Fibroblast of lung (primary cell): Measurements from ENCODE around the gene SLC20A1. TPM values are rescaled to one million over a fixed set of nuclear protein-coding genes. Genes with fewer than 3 reads are reported as not detected.
A peak's percentile ranks its signal among the peaks of the same experiment; 100 is the strongest.

ENCODE experiments used
- DNase-seq, 2 donors: peaks; one replicate each; pipeline versions ENCODE4 v3.0.0 to v3.0.0-alpha.2; 2010; ENCODE audit warnings: low read depth in 2 of 2
- H2AFZ ChIP-seq: 2 replicates; pipeline ENCODE4 v1.5.1; 2012; ENCODE audit warnings: low read length, control low read depth, inconsistent platforms
- H3K27ac ChIP-seq: 2 replicates; pipeline ENCODE4 v1.5.1; 2011; ENCODE audit warnings: low read length, control low read depth; ENCODE audit not compliant: insufficient read depth
- H3K27me3 ChIP-seq: 2 replicates; pipeline ENCODE4 v1.5.1; 2011; ENCODE audit warnings: mild to moderate bottlenecking, low read length; ENCODE audit not compliant: control insufficient read depth, insufficient read depth
- H3K36me3 ChIP-seq: 2 replicates; pipeline ENCODE4 v1.5.1; 2011; ENCODE audit warnings: low read length; ENCODE audit not compliant: control insufficient read depth, insufficient read depth
- H3K4me1 ChIP-seq: 2 replicates; pipeline ENCODE4 v1.5.1; 2011; ENCODE audit warnings: low read length; ENCODE audit not compliant: control insufficient read depth, insufficient read depth; ENCODE audit errors: extremely low read depth
- H3K4me2 ChIP-seq: 2 replicates; pipeline ENCODE4 v1.5.1; 2011; ENCODE audit warnings: low read length, control low read depth; ENCODE audit not compliant: insufficient read depth; ENCODE audit errors: extremely low read depth
- H3K4me3 ChIP-seq, 4 experiments: fragments of 200-600 bp in 1 of 4; sonication (generic) in 1 of 4; replicated peaks in 1 of 4; 2 replicates each; pipeline ENCODE4 v1.5.1; 2011 to 2016; ENCODE audit warnings: low read length in 4 of 4, low read depth in 3 of 4, mild to moderate bottlenecking in 3 of 4, control low read depth in 2 of 4, inconsistent platforms in 1 of 4, mixed read lengths in 1 of 4; ENCODE audit not compliant: insufficient read depth in 1 of 4; ENCODE audit errors: control extremely low read depth in 1 of 4
- H3K79me2 ChIP-seq: 2 replicates; pipeline ENCODE4 v1.5.1; 2012; ENCODE audit warnings: mild to moderate bottlenecking, low read length, inconsistent platforms; ENCODE audit not compliant: control insufficient read depth, insufficient read depth
- H3K9ac ChIP-seq: 2 replicates; pipeline ENCODE4 v1.5.1; 2011; ENCODE audit warnings: mild to moderate bottlenecking, low read length, control low read depth; ENCODE audit not compliant: insufficient read depth
- H3K9me3 ChIP-seq: 2 replicates; pipeline ENCODE4 v1.5.1; 2012; ENCODE audit warnings: low read depth, low read length; ENCODE audit not compliant: control insufficient read depth, insufficient read depth
- H4K20me1 ChIP-seq: 2 replicates; pipeline ENCODE4 v1.5.1; 2011; ENCODE audit warnings: low read length; ENCODE audit not compliant: control insufficient read depth, insufficient read depth; ENCODE audit errors: extremely low read depth
- EZH2 ChIP-seq: IDR thresholded peaks from 2 replicates; pipeline ENCODE4 v1.5.1; 2012; ENCODE audit warnings: low read length, control low read depth, mild to moderate bottlenecking; ENCODE audit errors: missing control alignments
- polyA plus RNA-seq, 2 donors: library from polyadenylated mRNA; depleted of rRNA in 1 of 2; stranded (reverse) in 1 of 2; unstranded in 1 of 2; fragments of >200 nt; gene quantifications; 2 replicates each; pipeline ENCODE4 v1.2.1, GENCODE V29; 2011 to 2012; ENCODE audit warnings: missing spikeins in 1 of 2
- total RNA-seq: library from RNA; depleted of rRNA; stranded (reverse); fragments of >200 nt; gene quantifications from 2 replicates; pipeline ENCODE4 v1.2.1, GENCODE V29; 2014
- TF ChIP-seq, protein P1 (sequence below), 2 donors: IDR thresholded peaks in 1 of 2; conservative IDR thresholded peaks in 1 of 2; 1 replicate in 1 of 2; 2 replicates in 1 of 2; pipeline ENCODE4 v1.5.1; 2011 to 2012; ENCODE audit warnings: low read length in 2 of 2, control low read depth in 1 of 2, inconsistent platforms in 1 of 2, low read depth in 1 of 2, mild to moderate bottlenecking in 1 of 2

Gene SLC20A1
- total and polyA plus RNA-seq, 2 donors (not counting 1 experiment from before 2014, with no cell fraction given) = 61.3 to 77.3 TPM

- no peak overlapping the region for H2AFZ ChIP-seq
- peak in 1 of 2 donors; percentile 72 for DNase-seq
- peak overlapping the region; percentile 1 for H3K4me2 ChIP-seq
- no peak overlapping the region for H3K27ac ChIP-seq
- H3K27me3 ChIP-seq = no peaks in the 10 kb centered on the region
- H3K79me2 ChIP-seq = no peaks in the 10 kb centered on the region
- H3K4me3 ChIP-seq = no peak overlapping the region
- H3K36me3 ChIP-seq = no peaks in the 10 kb centered on the region
- H3K9me3 ChIP-seq = no peaks in the 10 kb centered on the region
- no peaks in the 10 kb centered on the region for H4K20me1 ChIP-seq
- H3K4me1 ChIP-seq = no peaks in the 10 kb centered on the region
- H3K9ac ChIP-seq = no peak overlapping the region
- TF ChIP-seq, protein P1, sequence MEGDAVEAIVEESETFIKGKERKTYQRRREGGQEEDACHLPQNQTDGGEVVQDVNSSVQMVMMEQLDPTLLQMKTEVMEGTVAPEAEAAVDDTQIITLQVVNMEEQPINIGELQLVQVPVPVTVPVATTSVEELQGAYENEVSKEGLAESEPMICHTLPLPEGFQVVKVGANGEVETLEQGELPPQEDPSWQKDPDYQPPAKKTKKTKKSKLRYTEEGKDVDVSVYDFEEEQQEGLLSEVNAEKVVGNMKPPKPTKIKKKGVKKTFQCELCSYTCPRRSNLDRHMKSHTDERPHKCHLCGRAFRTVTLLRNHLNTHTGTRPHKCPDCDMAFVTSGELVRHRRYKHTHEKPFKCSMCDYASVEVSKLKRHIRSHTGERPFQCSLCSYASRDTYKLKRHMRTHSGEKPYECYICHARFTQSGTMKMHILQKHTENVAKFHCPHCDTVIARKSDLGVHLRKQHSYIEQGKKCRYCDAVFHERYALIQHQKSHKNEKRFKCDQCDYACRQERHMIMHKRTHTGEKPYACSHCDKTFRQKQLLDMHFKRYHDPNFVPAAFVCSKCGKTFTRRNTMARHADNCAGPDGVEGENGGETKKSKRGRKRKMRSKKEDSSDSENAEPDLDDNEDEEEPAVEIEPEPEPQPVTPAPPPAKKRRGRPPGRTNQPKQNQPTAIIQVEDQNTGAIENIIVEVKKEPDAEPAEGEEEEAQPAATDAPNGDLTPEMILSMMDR (conservative IDR thresholded peaks at IDR 0.05 in 1 of 2, IDR thresholded peaks at IDR 0.05 in 1 of 2; ENCODE audit: low read depth in 1 of 2, low read length in 2 of 2) = no peak
- TF ChIP-seq EZH2 = no peak
These were observed 34.9 kb downstream of the SLC20A1 start for GRCh38 chr2:112680666-112681101.

- H3K79me2 ChIP-seq = no peaks in the 10 kb centered on the region
These were observed 36.4 kb downstream of the SLC20A1 start for GRCh38 chr2:112682101-112682500.

GRCh38 chr2:112683550-112684414 is 38.0 kb downstream of the SLC20A1 start:
- Histone ChIP-seq H2AFZ (no peak overlapping the region), H3K36me3 (no peaks in the 10 kb centered on the region), H4K20me1 (no peaks in the 10 kb centered on the region), H3K79me2 (no peaks in the 10 kb centered on the region), H3K9ac (no peak overlapping the region), H3K4me1 (no peaks in the 10 kb centered on the region), H3K4me2 (no peak overlapping the region), H3K27ac (no peak overlapping the region), H3K27me3 (no peaks in the 10 kb centered on the region), H3K9me3 (no peaks in the 10 kb centered on the region), H3K4me3 (no peak overlapping the region)
- TF ChIP-seq EZH2 = no peak
- TF ChIP-seq, protein P1 (conservative IDR thresholded peaks at IDR 0.05 in 1 of 2, IDR thresholded peaks at IDR 0.05 in 1 of 2; ENCODE audit: low read depth in 1 of 2, low read length in 2 of 2) = no peak
- DNase-seq = no peak

More at GRCh38 chr2:112682101-112682500, 36.4 kb downstream of the SLC20A1 start:
- no peak overlapping the region for H3K4me2 ChIP-seq
- H2AFZ ChIP-seq = no peak overlapping the region
- H4K20me1 ChIP-seq = no peaks in the 10 kb centered on the region
- DNase-seq = no peak
- no peak overlapping the region for H3K9ac ChIP-seq
- no peaks in the 10 kb centered on the region for H3K27me3 ChIP-seq
- TF ChIP-seq, protein P1 (conservative IDR thresholded peaks at IDR 0.05 in 1 of 2, IDR thresholded peaks at IDR 0.05 in 1 of 2; ENCODE audit: low read depth in 1 of 2, low read length in 2 of 2) = no peak
- no peak for TF ChIP-seq EZH2
- no peaks in the 10 kb centered on the region for H3K36me3 ChIP-seq
- no peaks in the 10 kb centered on the region for H3K9me3 ChIP-seq
- H3K27ac ChIP-seq = no peak overlapping the region
- H3K4me3 ChIP-seq = no peak overlapping the region
- no peaks in the 10 kb centered on the region for H3K4me1 ChIP-seq
